Progenitor cell of endocrine pancreas (in vitro differentiated cells): ENCODE results near the gene TRAF1. TPM values are rescaled to one million over a fixed set of nuclear protein-coding genes. Genes with fewer than 3 reads are reported as not detected.

ENCODE experiments used
- DNase-seq: peaks from one replicate; pipeline ENCODE4 v3.0.0; 2021; ENCODE audit warnings: low spot score; ENCODE audit not compliant: unreplicated experiment
- H3K27ac Mint-ChIP-seq: 2 replicates; pipeline ENCODE4 v1.8.0; 2021; ENCODE audit warnings: mild to moderate bottlenecking, moderate library complexity, mixed read lengths
- H3K27me3 Mint-ChIP-seq: 2 replicates; pipeline ENCODE4 v1.8.0; 2021; ENCODE audit warnings: mixed read lengths
- H3K36me3 Mint-ChIP-seq: 2 replicates; pipeline ENCODE4 v1.8.0; 2022; ENCODE audit warnings: mixed read lengths; ENCODE audit not compliant: insufficient read depth
- H3K4me1 Mint-ChIP-seq: 2 replicates; pipeline ENCODE4 v1.8.0; 2021; ENCODE audit warnings: low read depth, mixed read lengths
- H3K4me3 Mint-ChIP-seq: 2 replicates; pipeline ENCODE4 v1.8.0; 2021; ENCODE audit warnings: low read depth, mild to moderate bottlenecking, moderate library complexity, mixed read lengths
- H3K9me3 Mint-ChIP-seq: 2 replicates; pipeline ENCODE4 v1.8.0; 2021; ENCODE audit warnings: low read depth, mixed read lengths
- CTCF ChIP-seq: fragments of 200-600 bp; sonication (generic); IDR thresholded peaks from one replicate; pipeline ENCODE4 v1.5.0; 2021; ENCODE audit warnings: antibody characterized with exemption, mild to moderate bottlenecking; ENCODE audit not compliant: unreplicated experiment
- total RNA-seq: library from RNA; stranded (reverse); gene quantifications from 2 replicates; pipeline ENCODE4 v1.2.1, GENCODE V29; 2021

TRAF1 gene
- total RNA-seq, 1 donor from 2014 or later = 6.7 TPM

- Mint-ChIP-seq H3K36me3 (no peaks in the 10 kb centered on the region), H3K9me3 (no peaks in the 10 kb centered on the region), H3K27ac (no peak overlapping the region), H3K4me1 (peaks cover 8% of the 10 kb centered on the region), H3K27me3 (peaks cover 17% of the 10 kb centered on the region), H3K4me3 (no peak overlapping the region)
- no peak for TF ChIP-seq CTCF
- DNase-seq = no peak
Measured at GRCh38 chr9:120889606-120890271, 36.9 kb downstream of the TRAF1 start.

- H3K9me3 Mint-ChIP-seq = no peaks in the 10 kb centered on the region
- peaks cover 8% of the 10 kb centered on the region for H3K4me1 Mint-ChIP-seq
- peaks cover 17% of the 10 kb centered on the region for H3K27me3 Mint-ChIP-seq
- H3K4me3 Mint-ChIP-seq = no peak overlapping the region
- no peak for TF ChIP-seq CTCF
- no peaks in the 10 kb centered on the region for H3K36me3 Mint-ChIP-seq
- no peak for DNase-seq
- no peak overlapping the region for H3K27ac Mint-ChIP-seq
Measured at GRCh38 chr9:120888626-120889025, 38.0 kb downstream of the TRAF1 start.

DNA sequence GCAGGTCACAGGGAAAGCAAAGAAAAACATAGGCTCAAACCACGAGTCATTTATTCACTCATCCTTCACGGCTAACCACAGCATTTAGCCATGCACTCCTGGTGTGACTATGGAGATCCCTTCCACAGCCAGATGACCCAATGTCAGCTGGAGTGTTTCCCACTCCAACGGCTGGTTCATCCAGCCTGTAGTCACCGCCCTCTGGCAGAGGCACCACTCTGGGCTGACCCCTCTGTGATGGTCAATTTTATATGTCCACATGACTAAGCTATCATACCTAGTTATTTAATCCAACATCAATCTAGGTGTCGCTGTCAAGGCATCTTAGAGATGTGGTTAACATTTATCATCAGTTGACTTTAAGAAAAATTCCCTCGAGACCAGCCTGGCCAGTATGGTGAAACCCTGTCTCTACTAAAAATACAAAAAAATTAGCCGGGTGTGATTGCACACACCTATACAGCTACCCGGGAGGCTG is 40.1 kb downstream of the TRAF1 start:
- no peaks in the 10 kb centered on the region for H3K36me3 Mint-ChIP-seq
- TF ChIP-seq CTCF = no peak
- H3K27ac Mint-ChIP-seq = no peak overlapping the region
- H3K4me3 Mint-ChIP-seq = no peak overlapping the region
- peaks cover 6% of the 10 kb centered on the region for H3K27me3 Mint-ChIP-seq
- no peak for DNase-seq
- H3K4me1 Mint-ChIP-seq = peaks cover 8% of the 10 kb centered on the region
- no peaks in the 10 kb centered on the region for H3K9me3 Mint-ChIP-seq

- H3K27ac Mint-ChIP-seq = no peak overlapping the region
- H3K4me1 Mint-ChIP-seq = peaks cover 8% of the 10 kb centered on the region
- no peaks in the 10 kb centered on the region for H3K36me3 Mint-ChIP-seq
- no peak for TF ChIP-seq CTCF
- H3K27me3 Mint-ChIP-seq = peaks cover 6% of the 10 kb centered on the region
- no peak overlapping the region for H3K4me3 Mint-ChIP-seq
- DNase-seq = no peak
- no peaks in the 10 kb centered on the region for H3K9me3 Mint-ChIP-seq
Measured at GRCh38 chr9:120885958-120886357, 40.6 kb downstream of the TRAF1 start.

DNA sequence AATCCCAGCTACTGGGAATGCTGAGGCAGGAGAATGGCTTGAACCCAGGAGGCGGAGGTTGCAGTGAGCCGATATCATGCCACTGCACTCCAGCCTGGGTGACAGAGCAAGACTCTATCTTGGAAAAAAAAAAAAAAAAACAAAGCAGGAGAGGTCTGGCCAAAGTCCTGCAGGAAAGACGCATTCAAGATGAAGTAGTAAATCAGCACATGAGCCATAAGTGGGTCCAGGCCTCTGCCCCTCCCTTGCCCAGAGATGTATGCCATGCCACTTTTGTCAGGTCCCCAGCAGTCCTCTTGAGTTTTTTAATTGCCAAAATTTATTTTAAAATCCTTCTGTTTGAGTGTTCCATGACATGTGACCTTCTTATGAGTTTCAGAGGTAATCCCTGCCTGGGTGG is 41.1 kb downstream of the TRAF1 start:
- Mint-ChIP-seq H3K27ac (no peak overlapping the region), H3K9me3 (no peaks in the 10 kb centered on the region), H3K4me3 (no peak overlapping the region), H3K36me3 (no peaks in the 10 kb centered on the region), H3K4me1 (peaks cover 4% of the 10 kb centered on the region), H3K27me3 (peaks cover 7% of the 10 kb centered on the region)
- no peak for DNase-seq
- no peak for TF ChIP-seq CTCF
